Stimulated activated CD4-positive, alpha-beta T cell treated with anti-CD3 and anti-CD28 coated beads, TNF-alpha, amount 100 ng/mL, for 1 hour (primary cell): ENCODE results near the gene DNAAF9.

Source experiments
- DNase-seq, 3 donors: peaks; one replicate each; pipeline ENCODE4 v3.0.0-alpha.2; 2020; ENCODE audit warnings: low read depth in 3 of 3, low spot score in 1 of 3

DNAAF9 gene

DNA sequence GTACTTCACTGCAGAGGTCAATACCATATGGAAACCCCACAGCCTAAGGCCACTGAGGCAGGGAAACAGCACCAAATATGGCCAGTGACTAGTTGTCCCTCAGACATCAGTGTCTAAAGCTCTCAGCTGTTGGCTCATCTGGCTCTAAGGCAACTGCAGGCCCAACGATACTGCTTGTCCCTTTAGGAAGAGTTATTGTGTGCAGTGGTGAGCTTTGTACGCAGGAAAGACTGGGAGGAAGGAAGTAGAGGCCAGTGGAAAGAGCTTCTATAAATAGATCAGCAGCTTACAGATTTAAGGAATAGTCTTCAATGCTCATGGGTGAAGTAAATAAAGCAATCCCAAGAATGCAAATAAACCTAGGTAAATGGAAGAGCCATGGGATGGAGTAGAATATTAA lies 29.3 kb downstream of the DNAAF9 start:
- no peak for DNase-seq

DNA sequence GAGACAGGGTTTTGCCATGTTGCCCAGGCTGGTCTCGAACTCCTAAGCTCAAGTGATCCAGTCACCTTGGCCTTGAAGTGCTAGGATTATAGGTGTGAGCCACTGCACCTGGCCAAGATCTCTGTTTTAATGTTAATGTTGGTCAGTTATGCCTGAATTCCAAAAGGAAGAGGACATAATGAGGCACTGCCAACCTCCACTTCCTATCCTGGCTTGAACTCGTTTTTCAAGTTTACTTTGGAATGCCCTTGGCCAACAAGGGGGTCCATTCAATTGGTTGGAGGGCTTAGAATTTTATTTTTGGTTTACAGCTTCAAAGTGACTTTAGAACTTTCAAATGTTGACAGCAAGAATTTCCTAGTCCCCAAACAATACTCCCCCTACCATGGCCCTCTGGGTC lies 29.8 kb downstream of the DNAAF9 start:
- DNase-seq: no peak

DNA sequence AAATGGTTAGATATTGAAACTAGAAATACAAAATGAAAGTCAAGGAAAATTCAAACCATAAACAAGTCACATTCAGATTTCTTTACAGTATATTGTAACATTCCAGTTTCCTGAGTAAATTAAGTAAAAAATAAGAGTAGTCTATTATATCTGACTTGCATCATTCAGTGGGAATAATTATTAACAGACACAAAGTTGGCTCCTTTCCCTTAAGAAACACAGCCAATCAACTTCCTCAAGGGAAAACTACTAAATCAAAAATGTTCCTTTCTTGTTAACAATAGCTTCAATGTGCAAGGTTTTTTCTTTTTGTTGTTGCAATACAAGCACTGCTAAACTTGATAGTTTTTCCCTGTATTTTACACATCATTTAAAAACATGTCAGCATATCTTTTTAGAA lies 33.2 kb downstream of the DNAAF9 start:
- DNase-seq: no peak

DNA sequence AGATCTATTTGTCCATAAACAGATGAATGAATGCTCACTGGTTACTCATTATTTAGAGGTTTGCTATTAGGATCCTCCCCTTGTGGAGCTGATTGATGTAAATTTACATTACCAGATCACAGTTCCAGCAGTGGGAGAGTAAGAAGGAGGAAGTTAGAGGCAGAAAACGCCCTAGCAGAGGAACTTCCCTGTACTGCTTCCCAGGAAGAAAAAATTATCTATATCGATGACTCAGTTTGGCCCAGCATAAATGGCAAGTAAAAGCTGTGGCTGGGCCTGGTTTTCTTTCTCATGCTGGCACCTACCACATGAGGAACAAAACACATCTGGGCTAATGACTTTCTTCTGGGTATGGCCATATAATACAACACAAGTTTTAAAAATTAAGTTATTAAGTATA lies 35.7 kb downstream of the DNAAF9 start:
- DNase-seq: no peak

DNA sequence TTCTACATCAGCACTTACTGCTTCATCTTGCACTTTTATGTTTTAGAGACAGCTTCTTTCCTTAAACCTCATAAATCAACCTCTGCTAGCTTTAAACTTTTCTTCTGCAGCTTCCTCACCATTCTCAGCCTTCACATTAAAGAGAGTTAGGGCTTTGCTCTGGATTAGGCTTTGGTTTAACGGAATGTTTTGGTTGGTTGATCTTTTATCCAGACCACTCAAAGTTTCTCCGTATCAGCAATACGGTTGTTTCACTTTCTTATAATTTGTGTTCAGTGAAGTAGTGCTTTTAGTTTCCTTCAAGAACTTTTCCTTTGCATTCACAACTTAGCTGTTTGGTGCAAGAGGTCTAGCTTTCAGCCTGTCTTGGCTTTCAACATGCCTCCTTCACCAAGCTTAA lies 40.4 kb downstream of the DNAAF9 start:
- no peak for DNase-seq

DNA sequence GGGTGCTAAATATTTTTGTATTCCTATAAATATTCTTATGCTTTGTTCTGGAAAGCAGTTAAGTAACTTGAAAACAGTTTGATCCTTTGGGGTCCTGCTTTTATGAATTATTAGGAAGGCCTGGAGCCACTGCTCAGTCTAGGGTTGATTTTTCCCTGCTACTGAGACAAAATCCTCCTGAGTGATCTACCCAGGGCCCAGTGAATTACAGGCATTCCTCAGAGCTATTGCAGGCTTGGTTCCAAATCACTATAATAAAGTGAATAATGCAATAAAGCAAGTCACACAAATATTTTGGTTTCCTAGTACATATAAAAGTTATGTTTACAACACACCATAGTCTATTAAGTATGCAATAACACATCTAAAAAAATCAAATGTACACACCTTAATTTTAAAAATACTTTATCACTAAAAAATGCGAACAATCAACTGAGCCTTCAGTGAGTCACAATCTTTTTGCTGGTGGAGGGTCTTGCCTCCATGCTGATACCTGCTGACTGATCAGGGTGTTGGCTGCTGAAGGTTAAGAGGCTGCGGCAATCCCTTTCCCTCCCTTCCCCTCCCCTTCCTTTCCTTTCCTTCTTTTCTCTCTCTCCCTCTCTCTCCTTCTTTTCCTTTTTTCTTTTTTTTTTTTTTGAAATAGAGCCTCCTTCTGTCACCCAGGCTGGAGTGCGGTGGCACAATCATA lies 43.0 kb downstream of the DNAAF9 start:
- no peak for DNase-seq

DNA sequence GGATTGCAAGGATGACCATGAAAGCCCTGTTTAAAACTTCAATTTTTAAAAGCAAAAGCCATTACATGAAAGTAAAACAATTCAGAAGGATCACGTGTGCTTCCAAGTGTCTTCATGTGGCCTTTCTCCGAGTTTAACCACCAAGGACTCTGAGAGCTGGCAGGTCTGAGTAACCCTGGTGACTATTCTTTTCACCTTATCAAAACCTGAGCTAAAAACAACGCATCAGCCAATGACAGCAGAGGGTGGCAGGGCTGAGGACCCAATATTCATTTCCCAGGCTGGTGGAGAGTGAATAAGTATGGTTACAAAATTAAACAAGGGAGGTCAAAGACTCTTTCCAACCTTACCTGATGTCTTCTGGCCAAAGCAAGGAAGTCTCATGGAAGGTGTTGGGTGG lies 46.7 kb downstream of the DNAAF9 start:
- DNase-seq: no peak

DNA sequence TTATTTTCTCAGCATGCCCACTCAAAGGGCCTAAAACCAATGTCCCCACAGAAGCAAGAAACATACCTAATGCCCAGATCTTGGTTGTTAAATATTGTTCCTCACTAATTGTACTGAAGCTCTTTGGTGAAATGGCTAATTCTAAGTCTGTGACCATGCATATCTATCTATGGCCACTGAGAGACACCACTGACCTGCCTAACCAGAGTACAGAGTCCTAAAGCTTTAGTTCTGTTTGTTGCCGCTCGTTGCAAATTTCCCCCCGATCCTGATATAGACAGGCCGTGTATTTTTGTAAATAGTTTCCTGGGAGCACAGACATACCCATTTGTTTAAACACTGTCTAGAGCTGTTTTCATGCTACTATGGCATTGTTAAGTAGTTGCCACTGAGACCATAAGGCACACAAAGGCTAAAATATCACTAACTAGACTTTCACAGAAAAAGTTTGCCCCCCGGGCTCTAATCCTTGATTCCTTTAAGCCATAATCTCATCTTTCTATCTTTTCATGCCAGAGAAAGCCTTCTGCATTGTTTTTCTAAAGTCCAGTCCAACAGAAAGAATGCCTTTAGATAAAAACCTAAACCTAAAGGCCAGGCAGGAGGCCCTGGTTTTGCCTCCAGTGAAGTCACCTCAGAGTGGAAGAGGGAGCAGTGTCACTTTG lies 48.7 kb downstream of the DNAAF9 start:
- no peak for DNase-seq
